NB4 (cell line): Measurements from ENCODE around the gene RCAN2.

Experiments
- MYC ChIP-seq: IDR thresholded peaks from 2 replicates; pipeline ENCODE4 v1.6.1; 2011; ENCODE audit warnings: low read depth, low read length
- POLR2A ChIP-seq: IDR thresholded peaks from 2 replicates; pipeline ENCODE4 v1.6.1; 2011; ENCODE audit warnings: mild to moderate bottlenecking; ENCODE audit not compliant: insufficient read length; ENCODE audit errors: extremely low read depth

DNA sequence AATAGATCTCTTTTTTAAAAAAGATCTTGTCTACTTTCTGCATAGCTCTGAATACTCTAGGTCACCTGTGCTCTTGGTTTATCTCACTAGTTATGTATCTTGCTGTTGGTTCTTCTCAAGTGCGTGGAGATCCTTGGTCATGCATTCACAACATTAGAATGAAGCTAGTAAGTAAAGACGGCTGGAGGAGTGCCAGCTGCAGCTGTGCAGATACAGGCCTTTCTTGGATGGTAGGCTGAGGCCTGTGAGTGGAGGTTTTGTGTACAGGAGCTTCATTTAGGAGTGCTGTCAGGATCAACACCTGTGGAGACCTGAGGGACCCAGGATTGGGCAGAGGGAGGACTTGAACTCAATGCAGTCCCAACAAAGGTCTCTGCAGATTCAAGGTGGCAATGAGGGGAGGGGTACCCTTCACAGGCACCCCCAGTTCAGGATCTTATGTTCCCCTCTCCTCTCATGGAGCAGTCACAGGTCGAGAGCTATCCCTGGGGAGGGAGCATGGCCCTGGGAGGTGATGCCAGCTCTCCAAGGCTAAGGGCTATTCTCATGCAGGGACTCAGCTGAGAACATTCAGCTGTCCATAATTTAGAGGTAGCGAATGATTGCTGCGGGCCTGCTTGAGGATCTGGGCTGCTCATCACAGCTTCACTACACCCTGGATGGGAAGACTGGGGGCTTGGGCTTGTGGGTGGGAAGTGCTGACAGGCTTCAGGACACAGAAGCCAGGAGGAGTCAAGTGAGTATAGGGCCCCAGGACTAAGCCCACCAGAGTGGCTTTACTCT, 221.6 kb downstream of the RCAN2 start:
- TF ChIP-seq POLR2A (no peak), MYC (no peak)
